GM13976 (cell line): ENCODE results near the gene FBXO42.

Experiments used
- DNase-seq: peaks from one replicate; pipeline ENCODE4 v3.0.0; 2012; ENCODE audit warnings: low spot score
- in situ Hi-C: fragments of 300-500 bp; cut with MboI; formaldehyde crosslinking; loops from one replicate; pipeline ENCODE4 v1.12.0; 2022; ENCODE audit warnings: low sequenced_read_pairs, mixed read lengths, inconsistent platforms; ENCODE audit not compliant: unreplicated experiment
- TF ChIP-seq, protein P1 (sequence below): IDR thresholded peaks from 2 replicates; pipeline ENCODE4 v1.5.1; 2012; ENCODE audit warnings: borderline replicate concordance, mild to moderate bottlenecking; ENCODE audit not compliant: insufficient read depth; ENCODE audit errors: extremely low read depth, missing control alignments, control extremely low read depth

FBXO42 gene

DNA sequence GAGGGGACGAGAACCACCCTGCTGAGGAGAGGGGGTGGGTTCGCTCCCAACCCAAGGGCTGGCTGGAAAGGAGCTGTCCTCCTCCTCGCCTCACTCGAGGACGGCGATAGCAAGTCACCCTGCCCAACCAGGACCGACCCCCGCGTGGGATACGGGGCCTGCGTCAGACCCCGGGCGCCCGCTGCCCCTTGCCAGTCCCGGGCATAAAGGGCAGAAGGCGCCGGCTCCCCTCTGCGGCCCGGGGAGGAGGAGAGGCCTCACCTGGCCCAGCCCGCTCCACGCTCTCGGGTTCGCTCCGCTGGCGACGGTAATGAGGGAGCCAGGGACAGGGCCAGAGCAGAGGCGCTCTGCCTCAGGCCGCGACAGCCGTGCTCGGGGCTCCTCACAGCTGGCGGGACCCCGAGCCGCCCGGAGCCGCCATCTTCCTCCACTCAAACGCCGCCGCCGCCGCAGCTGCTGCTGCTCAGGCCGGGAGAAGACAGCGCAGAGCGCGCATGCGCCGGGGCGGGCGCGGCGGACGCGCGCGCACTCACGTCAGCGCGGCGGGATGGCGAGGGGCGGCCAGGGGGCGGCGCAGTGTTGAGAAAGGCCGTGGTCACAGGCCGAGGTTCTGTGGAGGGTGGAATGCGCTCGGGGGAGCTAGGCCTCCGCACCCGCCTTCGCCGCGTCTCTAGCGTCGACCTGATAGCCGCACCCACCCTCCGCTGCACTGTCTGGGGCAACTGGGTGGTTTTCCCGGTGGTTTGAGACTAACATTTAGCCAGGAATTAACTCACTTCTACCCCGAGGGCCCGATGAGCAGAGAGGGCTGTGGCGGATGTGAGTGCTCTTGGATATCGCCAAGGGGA, at the start of gene FBXO42:
Gene FBXO42 (minus strand): TSS at position 487 of the 848 bp plus-strand sequence. CDS start 37,062 bp downstream, outside the sequence.
- in situ Hi-C loops: loop anchor here (10.0 to 25.0 kb wide), 2 partner anchors 57 to 265 kb away; no protein-coding TSS in a partner anchor
- TF ChIP-seq, protein P1, sequence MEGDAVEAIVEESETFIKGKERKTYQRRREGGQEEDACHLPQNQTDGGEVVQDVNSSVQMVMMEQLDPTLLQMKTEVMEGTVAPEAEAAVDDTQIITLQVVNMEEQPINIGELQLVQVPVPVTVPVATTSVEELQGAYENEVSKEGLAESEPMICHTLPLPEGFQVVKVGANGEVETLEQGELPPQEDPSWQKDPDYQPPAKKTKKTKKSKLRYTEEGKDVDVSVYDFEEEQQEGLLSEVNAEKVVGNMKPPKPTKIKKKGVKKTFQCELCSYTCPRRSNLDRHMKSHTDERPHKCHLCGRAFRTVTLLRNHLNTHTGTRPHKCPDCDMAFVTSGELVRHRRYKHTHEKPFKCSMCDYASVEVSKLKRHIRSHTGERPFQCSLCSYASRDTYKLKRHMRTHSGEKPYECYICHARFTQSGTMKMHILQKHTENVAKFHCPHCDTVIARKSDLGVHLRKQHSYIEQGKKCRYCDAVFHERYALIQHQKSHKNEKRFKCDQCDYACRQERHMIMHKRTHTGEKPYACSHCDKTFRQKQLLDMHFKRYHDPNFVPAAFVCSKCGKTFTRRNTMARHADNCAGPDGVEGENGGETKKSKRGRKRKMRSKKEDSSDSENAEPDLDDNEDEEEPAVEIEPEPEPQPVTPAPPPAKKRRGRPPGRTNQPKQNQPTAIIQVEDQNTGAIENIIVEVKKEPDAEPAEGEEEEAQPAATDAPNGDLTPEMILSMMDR: peak; percentile 85
- DNase-seq: peak; percentile 95

- TF ChIP-seq, protein P1: no peak
- no peak for DNase-seq
- in situ Hi-C loops: no loop called here
Observed at GRCh38 chr1:16398371-16398953, 46.2 kb upstream of the FBXO42 start.

GRCh38 chr1:16397120-16397519, 44.8 kb upstream of the FBXO42 start:
- TF ChIP-seq, protein P1: no peak
- in situ Hi-C loops: no loop called here
- DNase-seq: no peak

- TF ChIP-seq, protein P1: no peak
- in situ Hi-C loops: no loop called here
Observed at GRCh38 chr1:16396591-16396990, 44.3 kb upstream of the FBXO42 start.

GRCh38 chr1:16394977-16395376, 42.7 kb upstream of the FBXO42 start:
- TF ChIP-seq, protein P1: no peak
- no peak for DNase-seq
- in situ Hi-C loops: no loop called here

More at GRCh38 chr1:16396591-16396990, 44.3 kb upstream of the FBXO42 start:
- DNase-seq: no peak

DNA sequence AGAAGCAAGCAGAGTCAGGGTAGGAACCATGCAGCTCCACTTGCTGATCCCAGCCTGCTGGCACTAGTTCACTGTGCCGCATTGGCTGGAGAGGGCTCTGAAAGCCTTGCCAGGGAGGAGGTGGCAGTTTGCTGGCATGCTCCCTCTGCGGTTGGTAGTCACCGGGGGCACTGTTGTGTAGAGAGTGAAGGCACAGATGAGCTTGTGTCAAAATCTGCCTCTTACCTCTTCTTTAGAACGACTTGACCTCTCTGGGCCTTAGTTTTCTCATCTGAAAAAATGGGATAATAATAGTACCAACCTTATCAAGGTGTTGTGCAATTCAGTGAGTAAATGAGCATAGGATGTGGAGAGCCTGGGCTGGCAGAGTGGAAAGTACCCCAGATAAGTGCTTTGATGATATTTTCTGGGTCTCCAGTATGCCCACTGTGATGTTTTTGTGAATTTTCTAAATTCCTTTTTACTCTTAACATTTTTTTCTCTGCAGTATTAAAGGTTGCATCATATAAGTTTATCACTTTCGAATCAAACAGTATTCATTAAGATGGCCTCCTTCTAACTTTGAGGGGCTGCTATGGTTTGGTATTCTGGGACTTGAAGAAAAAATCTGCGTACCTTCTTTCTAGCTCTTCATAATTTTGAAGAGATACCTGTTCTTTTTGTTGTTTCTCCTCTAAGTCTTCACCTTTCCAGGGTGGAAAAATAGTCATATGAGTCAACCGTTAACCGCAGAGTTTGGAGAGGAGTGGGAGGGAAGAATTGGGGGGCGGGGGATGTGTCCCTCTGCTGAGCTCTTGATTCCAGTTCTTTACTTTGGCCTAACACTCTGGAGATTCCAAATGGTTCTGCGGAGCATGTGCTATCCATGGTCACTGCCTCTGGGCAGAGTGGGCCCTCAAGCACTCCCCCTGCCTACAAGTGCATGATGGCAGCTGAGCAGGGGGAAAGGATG, 41.6 kb upstream of the FBXO42 start:
- in situ Hi-C loops: no loop called here
- no peak for DNase-seq
- TF ChIP-seq, protein P1: no peak
